NT2/D1 (cell line): ENCODE results near the gene CLEC18B.

Experiments used
- SUZ12 ChIP-seq: IDR thresholded peaks from 2 replicates; pipeline ENCODE4 v1.6.1; 2011; ENCODE audit not compliant: insufficient read length, insufficient read depth; ENCODE audit errors: extremely low read depth
- YY1 ChIP-seq: IDR thresholded peaks from 2 replicates; pipeline ENCODE4 v1.6.1; 2011; ENCODE audit not compliant: insufficient read length, insufficient read depth
- ZNF274 ChIP-seq: IDR thresholded peaks from 2 replicates; pipeline ENCODE4 v1.6.1; 2011; ENCODE audit warnings: mild to moderate bottlenecking, low read depth, low read length

GRCh38 chr16:74450236-74450635, 29.0 kb upstream of the CLEC18B start:
- TF ChIP-seq SUZ12 = no peak
- TF ChIP-seq YY1 = no peak
- TF ChIP-seq ZNF274 = no peak
